Fibroblast of the conjunctiva (primary cell): Measurements from ENCODE around the gene SERINC5.
"Not testable (repeated sequence)": the region's sequence is repeated elsewhere in the genome, so short reads cannot be mapped to it uniquely, and the experiment has no call there.

Source experiments
- DNase-seq: peaks from one replicate; pipeline ENCODE4 v3.0.0-alpha.2; 2010; ENCODE audit warnings: low read depth

SERINC5 gene

DNA sequence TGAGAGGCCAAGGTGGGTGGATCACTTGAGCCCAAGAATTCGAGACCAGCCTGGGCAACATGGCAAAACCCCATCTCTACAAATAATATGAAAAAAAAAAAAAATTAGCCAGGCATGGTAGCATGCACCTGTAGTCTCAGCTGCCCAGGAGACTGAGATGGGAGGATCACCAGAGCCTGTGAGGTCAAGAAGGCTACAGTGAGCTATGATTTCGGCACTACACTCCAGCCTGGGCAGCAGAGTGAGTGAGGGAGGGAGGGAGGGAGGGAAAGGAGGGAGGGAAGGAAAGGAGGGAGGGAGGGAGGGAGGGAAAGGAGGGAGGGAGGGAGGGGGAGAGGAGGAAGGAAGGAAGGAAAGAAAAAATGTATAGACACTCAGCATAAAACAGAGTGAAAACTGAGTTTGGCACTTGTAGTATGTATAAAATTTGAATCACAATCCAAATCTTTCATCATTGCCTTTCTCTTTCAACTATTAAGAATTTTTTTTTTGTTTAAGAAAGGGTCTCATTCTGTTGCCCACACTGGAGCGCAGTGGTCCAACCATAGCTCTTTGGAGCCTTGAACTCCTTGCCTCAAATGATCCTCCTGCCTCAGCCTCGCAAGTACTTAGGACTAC is 27.8 kb downstream of the SERINC5 start:
- DNase-seq, result no peak

DNA sequence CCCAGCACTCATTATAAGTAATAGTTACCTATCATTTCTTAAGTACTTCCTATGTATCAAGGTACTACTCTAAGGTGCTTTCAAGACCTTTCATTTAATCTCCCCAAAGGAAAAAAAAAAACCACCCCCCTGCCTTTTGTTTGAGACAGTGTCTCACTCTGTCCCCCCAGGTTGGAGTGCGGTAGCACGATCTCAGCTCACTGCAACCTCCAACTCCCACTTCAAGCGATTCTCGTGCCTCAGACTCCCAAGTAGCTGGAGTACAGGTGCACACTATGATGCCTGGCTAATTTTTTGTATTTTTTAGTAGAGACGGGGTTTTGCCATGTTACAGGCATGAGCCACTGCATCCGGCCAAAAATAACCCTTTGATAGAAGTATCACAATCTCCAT is 29.9 kb downstream of the SERINC5 start:
- DNase-seq, result no peak

DNA sequence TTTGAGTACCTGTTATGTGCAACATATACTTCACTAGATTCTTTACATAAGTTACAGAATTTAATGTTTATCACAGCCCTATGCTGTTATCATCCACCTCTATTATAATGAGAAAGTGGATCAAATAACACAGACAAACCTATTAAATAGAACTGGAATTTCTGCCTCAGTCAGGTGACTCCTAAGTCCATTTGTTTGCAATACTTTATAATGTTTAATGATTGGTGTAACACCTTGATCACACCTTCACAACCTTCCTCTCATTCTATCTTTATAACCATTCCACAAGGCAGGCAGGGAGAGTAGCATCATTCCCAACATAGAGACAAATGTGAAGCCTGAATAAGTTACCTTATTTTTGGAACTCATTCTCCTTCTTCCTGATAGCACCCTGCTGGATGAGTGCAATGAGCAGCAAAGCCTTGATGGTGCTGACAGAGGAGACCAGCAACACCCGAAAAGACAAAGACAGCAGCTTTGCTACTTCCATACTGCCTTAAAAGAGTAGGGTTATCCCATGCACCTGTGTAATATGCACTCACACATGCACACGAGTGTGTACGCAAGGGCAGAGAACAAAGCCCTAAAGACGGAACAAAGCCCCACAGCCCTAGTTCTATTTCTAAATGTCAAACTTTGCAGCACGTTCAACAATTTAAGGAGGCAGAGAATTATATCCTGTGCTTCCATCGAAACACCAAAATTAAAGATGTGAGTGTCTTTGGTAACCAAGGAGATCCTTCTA is 30.5 kb downstream of the SERINC5 start:
- DNase-seq, result no peak

DNA sequence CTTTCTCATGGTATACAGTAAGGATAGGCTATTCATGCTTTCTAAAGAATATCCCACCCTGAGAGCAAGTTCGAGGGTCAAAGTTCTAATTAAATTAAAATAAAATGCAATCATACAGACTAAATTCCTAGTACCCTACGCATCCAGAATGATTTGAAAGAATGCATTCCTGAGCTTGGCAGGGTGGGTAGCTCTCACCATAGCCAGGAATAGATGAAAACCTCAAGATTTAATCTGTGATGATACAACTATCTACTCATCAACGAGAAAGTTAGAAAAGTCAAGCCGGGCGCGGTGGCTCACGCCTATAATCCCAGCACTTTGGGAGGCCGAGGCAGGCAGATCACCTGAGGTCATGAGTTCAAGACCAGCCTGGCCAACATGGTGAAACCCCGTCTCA is 32.3 kb downstream of the SERINC5 start:
- DNase-seq, result no peak

DNA sequence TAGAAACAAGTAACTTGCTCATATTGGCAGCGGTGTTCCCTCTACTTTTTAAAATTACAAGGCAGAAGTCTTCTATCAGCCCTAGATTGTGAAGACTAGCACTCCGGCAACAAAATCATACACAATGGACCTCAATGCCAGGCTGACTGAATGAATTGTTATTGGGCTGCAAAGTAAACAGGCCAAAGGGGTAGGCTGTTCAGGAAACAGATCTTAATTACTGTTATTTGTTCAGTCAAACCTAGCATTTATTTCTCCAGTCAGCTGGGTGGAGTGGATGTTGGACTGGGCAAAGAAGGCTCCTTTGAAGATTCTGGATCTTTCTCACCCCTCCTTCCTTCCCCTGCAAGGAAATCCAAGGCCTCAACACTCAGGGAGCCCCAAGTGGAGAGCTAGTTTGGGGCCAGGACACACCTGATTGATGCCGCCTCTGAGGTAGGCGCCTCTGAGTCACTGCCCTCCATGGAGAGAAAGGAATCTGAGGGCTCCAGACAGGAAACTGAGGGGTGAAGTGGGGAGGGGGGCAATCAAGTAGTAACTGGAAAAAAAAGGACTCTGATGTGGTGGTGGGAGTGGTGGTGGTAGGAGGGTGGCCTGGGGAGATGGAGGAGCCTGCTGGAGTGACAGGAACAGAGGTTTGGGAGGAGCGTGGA is 35.5 kb downstream of the SERINC5 start:
- no peak for DNase-seq

DNA sequence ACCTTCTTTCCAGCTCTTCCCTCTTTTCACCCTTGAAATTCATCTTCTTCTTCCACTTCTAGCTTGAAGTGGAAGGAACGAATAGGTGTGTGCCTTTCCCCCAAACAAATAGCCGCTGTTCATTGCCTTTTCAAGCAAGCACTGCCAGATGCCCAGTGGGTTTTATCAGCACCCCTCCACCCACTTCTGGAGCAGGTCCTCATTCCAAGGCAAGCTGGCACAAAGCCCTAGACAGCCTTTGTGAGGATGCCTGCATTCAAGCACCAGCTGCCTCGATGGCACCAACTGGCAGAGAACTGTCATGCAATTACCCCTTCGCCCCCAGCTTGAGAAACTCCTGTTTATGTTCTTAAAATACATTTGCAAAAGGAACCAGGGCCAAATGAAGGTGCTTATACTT is 36.5 kb downstream of the SERINC5 start:
- DNase-seq, result no peak

DNA sequence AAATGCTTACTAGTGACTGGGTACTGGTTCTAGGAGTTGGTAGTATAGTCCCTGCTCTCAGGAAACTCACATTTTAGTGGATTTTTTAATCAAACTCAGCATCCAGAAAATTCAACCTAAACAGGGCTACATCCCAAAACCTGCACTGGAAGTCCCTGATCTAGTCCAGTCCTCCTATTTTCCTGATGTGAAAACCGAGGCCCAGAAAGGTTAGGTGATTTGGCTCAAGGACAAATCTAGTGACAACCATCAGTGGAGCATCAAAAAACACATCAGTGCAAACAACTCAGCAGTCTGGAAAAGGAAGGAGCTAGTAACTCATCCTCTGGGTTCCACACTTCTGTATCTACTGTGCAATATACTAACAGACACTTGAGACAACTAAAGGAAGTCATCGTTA is 38.2 kb downstream of the SERINC5 start:
- no peak for DNase-seq

DNA sequence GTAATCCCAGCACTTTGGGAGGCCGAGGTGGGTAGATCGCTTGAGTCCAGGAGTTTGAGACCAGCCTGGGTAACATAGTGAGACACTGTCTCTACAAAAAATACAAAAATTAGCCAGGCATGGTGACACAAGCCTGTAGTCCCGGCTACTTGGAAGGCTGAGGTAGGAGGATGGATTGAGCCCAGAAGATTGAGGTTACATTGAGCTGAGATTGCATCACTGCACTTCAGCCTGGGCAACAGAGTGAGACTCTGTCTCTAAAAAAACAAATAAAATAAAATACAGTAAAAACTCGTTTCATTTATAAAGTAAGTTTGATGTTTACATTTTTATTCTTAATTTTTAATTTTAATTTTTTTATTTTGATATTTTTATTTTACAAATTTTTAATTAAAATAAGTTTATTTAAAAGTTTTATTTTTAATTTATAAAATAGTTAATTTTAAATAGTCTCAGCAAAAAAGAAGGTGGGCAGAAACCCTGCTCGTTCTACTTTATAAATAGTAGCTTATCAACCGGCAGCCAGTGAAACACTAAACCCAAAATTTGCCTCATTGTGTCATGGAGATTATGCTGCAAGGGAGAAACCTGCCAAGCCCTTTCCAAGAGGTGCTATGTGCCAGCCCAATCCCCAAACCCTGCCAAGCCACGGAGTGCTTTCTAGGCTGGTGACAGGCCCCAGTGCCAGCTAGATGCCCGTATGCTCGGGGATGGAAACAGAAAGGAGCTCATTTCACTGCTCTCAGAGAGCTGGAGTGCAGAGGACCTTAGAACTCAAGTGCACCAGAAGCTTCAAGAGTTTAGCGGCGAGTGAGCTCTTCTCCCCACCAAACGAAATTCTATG is 38.9 kb downstream of the SERINC5 start:
- no peak for DNase-seq

DNA sequence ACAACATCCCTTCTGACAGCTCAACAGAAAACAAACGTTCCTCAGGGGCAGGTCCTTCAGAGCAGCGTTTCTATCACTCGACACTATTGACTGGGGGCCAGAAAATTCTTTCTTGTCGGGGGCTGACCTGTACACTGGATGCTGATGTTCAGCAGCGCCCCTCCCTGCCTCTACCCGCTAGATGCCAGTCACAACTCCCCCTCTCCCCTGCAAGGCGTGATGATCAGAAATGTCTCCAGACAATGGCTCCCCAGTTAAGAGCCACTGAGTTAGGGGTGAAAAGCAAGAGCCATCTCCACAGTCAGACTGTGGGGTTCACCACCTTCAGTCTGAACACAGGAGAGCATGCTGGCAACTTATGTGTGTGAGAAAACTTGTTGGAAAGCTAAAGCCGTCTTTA is 39.8 kb downstream of the SERINC5 start:
- no peak for DNase-seq

DNA sequence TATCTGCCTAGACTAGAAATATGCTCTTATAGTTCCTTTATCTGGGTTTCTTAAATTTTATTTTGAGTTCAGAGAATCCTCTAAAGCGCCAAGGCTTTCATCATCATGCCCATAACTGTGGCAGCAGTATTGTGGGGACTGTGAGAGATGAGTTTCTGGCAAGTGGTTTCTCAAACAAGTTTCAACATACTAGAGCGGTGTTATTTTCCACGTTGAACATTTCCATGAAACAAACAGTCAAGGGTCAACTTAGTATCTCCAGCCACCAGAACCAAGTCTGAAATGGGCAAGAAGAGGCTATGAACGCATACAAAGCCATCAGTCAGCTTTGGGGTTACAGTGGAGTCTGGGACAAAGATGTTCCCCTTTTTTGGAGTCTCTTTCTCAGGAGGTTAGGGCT is 40.3 kb downstream of the SERINC5 start:
- DNase-seq, result no peak

DNA sequence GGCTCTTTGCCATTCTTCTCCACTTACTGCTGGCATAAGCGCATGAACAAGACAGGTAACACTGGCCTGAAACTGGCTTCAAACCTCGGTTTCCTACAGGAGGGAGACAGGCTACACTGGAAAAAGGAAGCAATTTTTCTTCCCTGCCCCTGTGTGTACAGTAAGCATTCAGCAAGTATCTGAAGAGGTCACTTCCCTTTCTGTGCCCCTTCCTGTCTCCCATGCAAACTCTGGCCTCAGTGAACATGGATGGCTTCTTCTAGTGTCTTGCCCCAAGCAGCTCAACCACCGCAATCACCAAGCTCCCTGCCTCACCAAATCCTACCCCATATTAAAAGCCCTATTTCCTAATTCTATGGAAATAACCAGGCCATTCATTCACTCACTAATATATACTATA is 42.4 kb downstream of the SERINC5 start:
- no peak for DNase-seq

DNA sequence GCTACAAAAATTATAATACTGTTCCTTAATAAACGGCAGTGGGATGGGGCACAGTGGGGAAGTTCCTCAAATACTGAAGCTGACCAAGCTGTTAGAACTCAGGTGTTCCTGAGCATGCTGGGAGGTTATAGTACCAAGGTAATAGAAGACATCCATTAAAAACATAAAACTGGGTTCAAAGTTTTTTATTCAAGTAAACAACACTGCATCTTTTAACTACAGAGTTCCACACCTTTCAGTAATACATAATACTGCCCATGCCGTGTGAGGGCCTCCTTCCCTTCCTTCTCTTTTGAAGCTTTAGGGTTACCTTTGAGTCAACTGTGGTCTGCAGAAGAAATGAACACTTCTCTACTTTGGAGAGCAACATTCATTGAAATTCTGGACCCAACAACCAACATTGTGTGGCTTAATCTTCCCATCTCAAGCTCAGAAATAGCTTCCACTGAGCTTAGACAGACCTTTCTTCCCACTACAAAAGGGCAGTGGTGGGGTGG is 43.6 kb downstream of the SERINC5 start:
- DNase-seq, result no peak

DNA sequence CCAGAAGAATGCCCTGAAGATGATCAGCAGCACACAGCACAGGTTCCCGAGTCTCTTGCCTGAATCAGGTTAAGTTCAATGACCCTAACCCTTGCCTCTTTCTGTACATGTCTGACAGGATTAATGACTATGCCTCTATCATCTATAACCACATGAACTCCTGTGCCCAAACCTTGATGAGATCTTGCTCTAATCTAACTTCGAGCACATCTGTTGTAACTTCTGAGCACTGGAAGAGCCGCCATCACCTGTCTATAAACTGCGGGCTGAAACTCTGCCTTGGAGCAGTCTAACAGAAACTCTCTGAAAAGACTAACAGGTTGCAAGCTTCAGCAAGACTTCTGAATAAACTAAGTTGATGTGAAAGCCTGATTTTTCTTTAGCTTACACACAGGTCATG is 44.5 kb downstream of the SERINC5 start:
- DNase-seq, result no peak

DNA sequence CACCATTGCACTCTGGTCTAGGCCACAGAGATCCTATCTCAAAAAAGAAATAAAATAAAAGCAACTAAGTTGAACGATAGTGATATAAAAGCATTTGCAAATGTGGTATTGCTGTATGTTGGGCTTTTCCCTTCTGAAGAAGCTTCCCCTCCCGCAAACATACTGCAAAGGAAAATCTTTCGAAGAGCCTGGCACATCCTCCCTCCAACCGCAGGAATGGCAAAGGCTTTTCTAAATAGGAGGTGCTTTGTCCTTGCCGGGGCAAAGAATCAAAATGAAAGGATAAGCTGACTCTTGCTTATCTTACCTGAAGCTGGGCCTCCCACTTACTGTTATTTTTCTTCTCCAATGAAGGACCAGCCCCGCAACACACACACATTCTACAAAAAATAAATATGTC is 45.8 kb downstream of the SERINC5 start:
- DNase-seq, result no peak

DNA sequence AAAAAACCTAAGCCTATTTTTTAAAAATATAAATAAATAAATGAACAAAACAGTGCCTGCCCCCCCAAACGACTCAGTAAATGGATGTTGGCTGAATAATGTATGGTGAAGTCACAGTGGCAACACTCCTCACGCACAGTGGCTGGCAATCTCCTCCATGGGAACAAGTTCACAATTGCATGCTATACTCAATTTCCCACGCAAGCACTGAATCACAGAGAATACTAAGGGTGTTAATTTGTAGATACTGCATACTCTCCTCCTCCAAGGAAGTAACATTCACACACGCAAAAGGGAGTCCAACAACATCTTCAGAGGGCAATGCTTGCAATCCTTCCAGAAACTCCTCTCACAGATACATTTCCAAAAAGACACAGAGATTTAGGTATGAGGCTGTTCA is 47.5 kb downstream of the SERINC5 start:
- DNase-seq, result no peak

DNA sequence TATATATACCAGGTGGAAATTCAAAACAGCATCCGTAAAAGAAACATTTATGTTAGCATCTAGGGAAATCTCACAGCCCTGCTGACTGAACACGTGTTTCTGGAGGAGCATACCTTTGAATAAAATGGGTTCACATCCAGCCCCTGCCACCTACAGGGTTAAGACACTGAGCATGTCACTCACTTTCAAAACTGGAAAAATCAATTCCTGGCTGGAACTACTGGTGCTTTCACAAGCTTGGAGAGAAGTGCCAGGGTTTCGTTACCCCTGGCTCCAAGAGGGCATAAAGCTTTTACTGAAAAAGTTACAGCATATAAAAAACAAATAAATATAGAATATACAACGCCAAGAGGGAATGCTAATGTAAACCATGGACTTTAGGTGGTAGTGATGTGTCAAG is 48.0 kb downstream of the SERINC5 start:
- DNase-seq, result no peak

DNA sequence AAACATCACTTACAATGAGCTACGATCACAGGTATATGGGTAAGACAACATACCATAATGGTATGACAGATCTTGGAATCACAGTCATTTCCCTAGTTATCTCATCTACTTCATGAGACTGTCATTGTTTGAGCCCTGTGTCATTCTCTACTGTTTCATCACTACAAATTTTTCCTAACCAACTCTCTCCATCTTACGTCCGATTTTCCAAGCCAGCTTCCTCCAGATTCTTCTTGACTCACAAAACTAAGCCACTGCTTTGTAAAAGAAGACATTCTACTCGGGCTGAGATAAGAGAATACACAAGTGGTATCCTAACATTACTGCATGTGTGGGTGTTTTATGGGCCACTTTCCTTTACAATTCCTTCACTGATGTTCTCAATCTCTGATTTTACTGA is 49.6 kb downstream of the SERINC5 start:
- no peak for DNase-seq

DNA sequence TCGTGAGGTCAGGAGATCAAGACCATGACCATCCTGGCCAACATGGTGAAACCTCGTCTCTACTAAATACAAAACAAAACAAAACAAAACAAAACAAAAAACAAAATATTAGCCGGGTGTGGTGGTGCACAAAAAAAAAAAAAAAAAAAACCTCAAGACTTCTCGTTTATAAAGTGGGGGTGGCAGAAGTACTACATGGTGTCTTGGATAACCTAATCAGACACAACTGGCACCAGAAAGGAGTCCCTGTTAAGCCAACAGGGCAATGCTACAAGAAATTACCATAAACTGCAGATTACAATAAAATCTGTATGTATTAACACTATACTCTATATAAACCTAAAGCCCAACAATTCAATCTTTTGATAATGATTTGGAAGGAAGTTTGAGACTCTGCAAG is 50.0 kb downstream of the SERINC5 start:
- no peak for DNase-seq

DNA sequence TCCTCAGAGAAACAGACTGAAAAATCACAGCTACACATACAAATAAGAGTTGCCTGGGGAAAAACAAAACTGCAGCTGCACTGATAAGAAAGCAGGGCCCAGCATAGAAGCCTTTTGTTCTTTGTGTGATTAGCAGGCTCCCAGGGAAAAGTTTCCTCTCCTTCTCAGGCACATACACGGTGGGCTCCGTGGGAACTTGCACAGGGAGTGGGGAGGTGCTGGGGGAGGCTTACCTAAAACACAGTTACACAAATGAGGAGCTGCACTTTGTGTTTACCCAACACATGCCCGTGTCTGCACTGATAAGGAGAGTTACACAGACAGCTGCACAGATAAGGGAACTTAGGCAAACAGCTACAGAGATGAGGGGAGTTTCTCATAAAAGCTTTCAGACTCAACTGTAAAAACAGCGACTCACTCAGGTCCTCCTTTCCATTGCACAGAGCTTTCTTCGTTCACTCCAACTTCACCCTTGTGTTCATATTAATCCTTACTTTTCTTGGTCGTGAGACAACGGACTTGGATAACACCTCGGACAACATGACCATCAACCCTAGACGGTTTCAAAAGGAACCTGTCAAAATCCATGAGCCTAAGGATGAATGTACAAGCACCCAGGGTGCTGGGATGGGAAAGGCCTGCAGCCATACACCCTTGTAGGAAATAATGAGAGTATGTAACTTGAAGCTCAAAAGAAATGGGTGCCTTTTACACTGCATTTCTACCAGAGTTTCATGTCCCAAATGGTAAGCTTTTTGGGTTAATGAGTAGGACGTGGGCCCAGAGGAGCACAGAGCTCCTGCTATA is 50.8 kb downstream of the SERINC5 start:
- DNase-seq, result no peak

DNA sequence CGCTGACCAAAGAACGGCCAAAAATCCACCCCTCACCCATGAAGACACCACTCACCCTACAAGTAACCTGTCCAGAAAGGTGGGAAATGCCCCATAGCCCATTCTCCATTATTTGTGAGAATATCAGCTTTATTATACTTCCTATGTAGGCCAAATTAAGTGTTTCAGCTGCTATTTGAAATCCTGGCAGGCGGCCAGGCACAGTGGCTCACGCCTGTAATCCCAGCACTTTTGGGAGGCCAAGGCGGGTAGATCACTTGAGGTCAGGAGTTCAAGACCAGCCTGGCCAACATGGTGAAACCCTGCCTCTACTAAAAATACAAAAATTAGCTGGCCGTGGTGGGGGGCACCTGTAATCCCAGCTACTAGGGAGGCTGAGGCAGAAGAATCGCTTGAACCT is 54.1 kb downstream of the SERINC5 start:
- DNase-seq, result not testable (repeated sequence)

DNA sequence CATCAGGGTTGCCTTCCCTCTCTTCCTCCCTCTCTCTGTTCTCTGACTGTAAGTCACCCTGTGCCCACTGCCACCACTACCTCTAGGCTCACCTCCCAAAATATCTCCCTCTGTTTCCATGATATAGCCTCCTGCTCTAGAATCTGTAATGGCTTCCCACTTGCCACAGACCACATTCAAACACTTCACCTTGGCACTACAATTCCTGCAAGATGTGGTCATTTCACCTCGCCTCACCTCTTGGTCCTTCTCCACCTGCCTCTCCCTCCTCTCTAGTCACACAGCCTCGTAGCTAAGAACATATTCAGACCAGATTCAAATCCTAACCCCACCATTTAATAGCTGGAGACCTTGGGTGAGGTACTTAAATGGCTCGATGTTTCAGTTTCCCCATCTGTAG is 56.9 kb downstream of the SERINC5 start:
- DNase-seq, result no peak

DNA sequence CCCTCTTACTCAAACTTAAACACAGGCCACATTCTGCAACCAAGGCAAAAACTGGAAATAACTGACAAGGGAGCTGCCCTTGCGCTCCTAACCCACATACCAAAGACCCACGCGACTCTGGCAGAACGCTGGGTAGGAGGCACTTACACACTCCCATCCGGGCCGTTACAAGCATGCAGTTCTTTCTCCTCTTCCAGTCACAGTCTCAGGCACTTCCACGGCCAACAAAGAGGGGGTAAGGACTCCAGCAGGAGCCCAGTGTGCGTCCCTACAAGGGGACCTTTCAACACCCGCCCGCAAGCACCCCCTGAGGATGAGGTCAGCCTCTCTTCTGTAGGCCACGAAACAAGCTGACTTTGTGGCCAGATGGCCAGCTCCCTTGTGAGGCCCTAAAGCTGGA is 57.4 kb downstream of the SERINC5 start:
- no peak for DNase-seq
